Liver (tissue), 9 donors: Measurements from ENCODE around the gene NCBP2. TPM values are rescaled to one million over a fixed set of nuclear protein-coding genes. Genes with fewer than 3 reads are reported as not detected.

ENCODE experiments used
- DNase-seq: peaks from one replicate; pipeline ENCODE4 v3.0.0-alpha.2; 2017; ENCODE audit warnings: low spot score
- H3K27ac ChIP-seq, 2 donors: one replicate each; pipeline ENCODE4 v1.7.0; 2013; ENCODE audit warnings: inconsistent platforms in 2 of 2, low read length in 2 of 2, control low read depth in 1 of 2, low read depth in 1 of 2, mild to moderate bottlenecking in 1 of 2
- H3K27me3 ChIP-seq, 4 donors: one replicate each; pipeline versions ENCODE4 v1.6.1 to v1.7.0; 2013; ENCODE audit warnings: low read length in 3 of 4, inconsistent platforms in 1 of 4, mild to moderate bottlenecking in 1 of 4, moderate library complexity in 1 of 4; ENCODE audit not compliant: control insufficient read depth in 4 of 4, insufficient read depth in 4 of 4
- H3K36me3 ChIP-seq, 4 donors: one replicate each; pipeline versions ENCODE4 v1.6.1 to v1.7.0; 2013; ENCODE audit warnings: low read length in 3 of 4, mild to moderate bottlenecking in 3 of 4, low read depth in 1 of 4, moderate library complexity in 1 of 4; ENCODE audit not compliant: control insufficient read depth in 4 of 4, insufficient read depth in 3 of 4
- H3K4me1 ChIP-seq, 4 donors: one replicate each; pipeline versions ENCODE4 v1.6.1 to v1.7.0; 2013; ENCODE audit warnings: low read length in 3 of 4, mild to moderate bottlenecking in 3 of 4, moderate library complexity in 1 of 4; ENCODE audit not compliant: control insufficient read depth in 4 of 4, insufficient read depth in 4 of 4
- H3K4me3 ChIP-seq, 3 donors: one replicate each; pipeline versions ENCODE4 v1.6.1 to v1.7.0; 2013; ENCODE audit warnings: low read length in 3 of 3, control low read depth in 1 of 3, low read depth in 1 of 3, mild to moderate bottlenecking in 1 of 3
- H3K9ac ChIP-seq, 2 donors: one replicate each; pipeline ENCODE4 v1.7.0; 2013; ENCODE audit warnings: low read length in 2 of 2, mild to moderate bottlenecking in 2 of 2, moderate library complexity in 2 of 2, control low read depth in 1 of 2, low read depth in 1 of 2
- H3K9me3 ChIP-seq, 4 donors: one replicate each; pipeline versions ENCODE4 v1.6.1 to v1.7.0; 2013; ENCODE audit warnings: low read length in 3 of 4; ENCODE audit not compliant: control insufficient read depth in 4 of 4
- CTCF ChIP-seq: fragments of 150-350 bp; IDR thresholded peaks from 2 replicates; pipeline ENCODE4 v1.5.1; 2017; ENCODE audit warnings: improper control_type of control experiment, low read depth, low read length; ENCODE audit not compliant: missing input control
- FOXA1 ChIP-seq: IDR thresholded peaks from 2 replicates; pipeline ENCODE4 v1.6.1; 2016; ENCODE audit warnings: antibody characterized with exemption
- HNF4A ChIP-seq, 2 donors: conservative IDR thresholded peaks; 2 replicates each; pipeline ENCODE4 v1.6.1; 2016; ENCODE audit warnings: antibody characterized with exemption in 2 of 2, mild to moderate bottlenecking in 2 of 2
- HNF4G ChIP-seq: IDR thresholded peaks from 2 replicates; pipeline ENCODE4 v1.6.1; 2016; ENCODE audit warnings: antibody characterized with exemption
- NR2F2 ChIP-seq: IDR thresholded peaks from 2 replicates; pipeline ENCODE4 v1.6.1; 2016; ENCODE audit warnings: antibody characterized with exemption
- RAD21 ChIP-seq, 2 donors: IDR thresholded peaks; 2 replicates each; pipeline ENCODE4 v1.6.1; 2016; ENCODE audit warnings: antibody characterized with exemption in 2 of 2, mild to moderate bottlenecking in 2 of 2
- RXRA ChIP-seq, 2 donors: IDR thresholded peaks; 2 replicates each; pipeline ENCODE4 v1.6.1; 2017 to 2018; ENCODE audit warnings: antibody characterized with exemption in 2 of 2, mild to moderate bottlenecking in 1 of 2
- SP1 ChIP-seq: IDR thresholded peaks from 2 replicates; pipeline ENCODE4 v1.6.1; 2018; ENCODE audit warnings: antibody characterized with exemption, mild to moderate bottlenecking
- WGBS: extraction: QIAGEN DNeasy Blood & Tissue Kit; methylation state at CpG from one replicate; pipeline ENCODE4 v1.1.7; 2013; 5-methylcytosine and 5-hydroxymethylcytosine counted together
- polyA plus RNA-seq, 2 donors: library from polyadenylated mRNA; stranded (reverse) in 1 of 2; unstranded in 1 of 2; fragments of 200-250 nt in 1 of 2; fragments of >200 nt in 1 of 2; fragmentation: Nextera tagmentation in 1 of 2; extraction: Ambion mirVana in 1 of 2; gene quantifications; one replicate each; pipeline versions ENCODE4 v1.2.1 to v1.2.3, GENCODE V29; 2013 to 2015
- total RNA-seq, 2 donors: library from RNA; depleted of rRNA; stranded (reverse); fragments of >200 nt; gene quantifications; one replicate each; pipeline ENCODE4 v1.2.3, GENCODE V29; 2014
- TF ChIP-seq, protein P1 (sequence below): IDR thresholded peaks from 2 replicates; pipeline ENCODE4 v1.6.1; 2016; ENCODE audit warnings: antibody characterized with exemption
- donor health status: healthy.
- donor health status: healthy.
- donor health status: healthy.
- donor health status: healthy.
- donor health status: healthy.

Gene NCBP2
- total and polyA plus RNA-seq, 4 donors: 16.2 to 19.2 (median 18.1) TPM

DNA sequence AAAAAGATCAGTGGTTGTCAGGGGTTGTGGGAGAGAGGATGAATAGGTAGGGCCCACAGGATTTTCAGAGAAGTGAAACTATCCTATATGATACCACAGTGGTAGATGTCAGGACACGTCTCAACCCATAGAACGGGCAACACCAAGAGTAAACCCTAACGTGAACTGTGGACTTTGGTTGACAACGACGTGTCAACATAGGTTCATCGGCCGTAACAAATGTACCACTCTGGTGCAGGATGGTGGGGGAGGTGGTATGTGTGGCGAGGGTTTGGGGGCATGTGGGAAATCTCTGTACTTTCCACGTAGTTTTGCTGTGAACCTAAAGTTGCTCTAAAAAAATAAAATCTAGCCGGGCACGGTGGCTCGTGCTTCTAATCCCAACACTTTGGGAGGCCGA lies 39.3 kb upstream of the NCBP2 start:
- DNase-seq: no peak
- Histone ChIP-seq H3K9me3 (peaks cover 0 to 3% (median 0%) of the 10 kb centered on the region in 4 donors), H3K27me3 (no peaks in the 10 kb centered on the region), H3K27ac (no peak overlapping the region), H3K4me3 (no peak overlapping the region), H3K9ac (no peak overlapping the region), H3K4me1 (peaks cover 0 to 3% (median 2%) of the 10 kb centered on the region in 4 donors), H3K36me3 (no peaks in the 10 kb centered on the region)
- 55% methylated on average over 13 of the region's 13 CpGs for WGBS
- TF ChIP-seq RAD21 (IDR thresholded peaks at IDR 0.05) (no peak), RXRA (IDR thresholded peaks at IDR 0.05) (peak; percentile 34 to 52), HNF4G (peak; percentile 33), HNF4A (conservative IDR thresholded peaks at IDR 0.05) (peak; percentile 59 to 63), SP1 (peak; percentile 57), NR2F2 (no peak)

DNA sequence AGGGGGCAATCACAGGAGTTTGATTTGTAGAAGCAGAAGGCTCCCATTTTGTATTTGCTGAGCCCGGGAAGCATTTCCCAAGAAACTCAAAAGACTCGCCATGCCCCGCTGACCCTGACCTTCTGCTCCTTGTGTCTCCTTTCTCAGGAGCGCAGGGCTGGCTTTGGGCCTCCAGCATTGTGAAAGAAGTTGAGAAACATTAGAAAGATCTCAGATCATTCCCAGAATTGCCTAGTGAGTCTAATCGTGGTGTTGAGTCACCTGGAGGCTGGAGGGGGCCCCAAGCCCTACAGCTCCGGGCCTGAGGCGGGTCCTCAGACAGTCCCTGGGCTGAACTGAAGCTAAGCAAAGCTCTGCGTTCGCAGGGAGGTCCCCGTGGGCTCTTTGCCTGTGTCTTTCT lies 37.2 kb upstream of the NCBP2 start:
- TF ChIP-seq, protein P1, sequence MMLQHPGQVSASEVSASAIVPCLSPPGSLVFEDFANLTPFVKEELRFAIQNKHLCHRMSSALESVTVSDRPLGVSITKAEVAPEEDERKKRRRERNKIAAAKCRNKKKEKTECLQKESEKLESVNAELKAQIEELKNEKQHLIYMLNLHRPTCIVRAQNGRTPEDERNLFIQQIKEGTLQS: no peak
- TF ChIP-seq CTCF (no peak), SP1 (no peak), RXRA (IDR thresholded peaks at IDR 0.05) (no peak), NR2F2 (no peak), FOXA1 (no peak), RAD21 (IDR thresholded peaks at IDR 0.05) (no peak)
- Histone ChIP-seq H3K36me3 (no peaks in the 10 kb centered on the region), H3K4me3 (no peak overlapping the region), H3K9ac (no peak overlapping the region), H3K27ac (no peak overlapping the region), H3K27me3 (no peaks in the 10 kb centered on the region), H3K9me3 (peaks cover 0 to 3% (median 0%) of the 10 kb centered on the region in 4 donors), H3K4me1 (peaks cover 0 to 3% (median 2%) of the 10 kb centered on the region in 4 donors)
- peak; percentile 25 for DNase-seq
- 84% methylated on average over 10 of the region's 10 CpGs for WGBS

- H3K36me3 ChIP-seq: no peaks in the 10 kb centered on the region
- 91% methylated on average over 11 of the region's 11 CpGs for WGBS
- no peaks in the 10 kb centered on the region for H3K27me3 ChIP-seq
- TF ChIP-seq CTCF (no peak), FOXA1 (no peak), HNF4A (conservative IDR thresholded peaks at IDR 0.05) (no peak)
- no peak overlapping the region for H3K27ac ChIP-seq
- H3K9ac ChIP-seq: no peak overlapping the region
- H3K9me3 ChIP-seq: no peaks in the 10 kb centered on the region
- H3K4me3 ChIP-seq: no peak overlapping the region
- peaks cover 0 to 3% (median 2%) of the 10 kb centered on the region in 4 donors for H3K4me1 ChIP-seq
- no peak for DNase-seq
Observed at GRCh38 chr3:196976941-196977340, 34.6 kb upstream of the NCBP2 start.
